Activated naive CD4-positive, alpha-beta T cell treated with anti-CD3 and anti-CD28 coated beads, Interleukin-2, amount 10 ng/mL, durations not matched to agents 7 days and 5 days (primary cell): ENCODE measurements around the gene SYK.

ENCODE experiments used
- CTCF ChIA-PET: fragments of 350-600 bp; sonication (Branson Sonifier 250); formaldehyde crosslinking; loops from one replicate; lab custom pipeline; 2021; ENCODE audit warnings: antibody characterized with exemption; lab: Charles Lee
- DNase-seq: peaks from one replicate; pipeline ENCODE4 v3.0.0-alpha.2; 2020
- H3K27ac Mint-ChIP-seq: one replicate; pipeline ENCODE4 v1.8.0; 2021; ENCODE audit warnings: mild to moderate bottlenecking, moderate library complexity, mixed read lengths
- H3K27me3 Mint-ChIP-seq: one replicate; pipeline ENCODE4 v1.8.0; 2021; ENCODE audit warnings: mild to moderate bottlenecking, mixed read lengths
- H3K36me3 Mint-ChIP-seq: one replicate; pipeline ENCODE4 v1.8.0; 2021; ENCODE audit warnings: mixed read lengths
- H3K4me1 Mint-ChIP-seq: one replicate; pipeline ENCODE4 v1.8.0; 2021; ENCODE audit warnings: mixed read lengths
- H3K4me3 Mint-ChIP-seq: one replicate; pipeline ENCODE4 v1.8.0; 2021; ENCODE audit warnings: mild to moderate bottlenecking, moderate library complexity, mixed read lengths
- H3K9me3 Mint-ChIP-seq: one replicate; pipeline ENCODE4 v1.8.0; 2021; ENCODE audit warnings: mixed read lengths

The SYK gene

DNA sequence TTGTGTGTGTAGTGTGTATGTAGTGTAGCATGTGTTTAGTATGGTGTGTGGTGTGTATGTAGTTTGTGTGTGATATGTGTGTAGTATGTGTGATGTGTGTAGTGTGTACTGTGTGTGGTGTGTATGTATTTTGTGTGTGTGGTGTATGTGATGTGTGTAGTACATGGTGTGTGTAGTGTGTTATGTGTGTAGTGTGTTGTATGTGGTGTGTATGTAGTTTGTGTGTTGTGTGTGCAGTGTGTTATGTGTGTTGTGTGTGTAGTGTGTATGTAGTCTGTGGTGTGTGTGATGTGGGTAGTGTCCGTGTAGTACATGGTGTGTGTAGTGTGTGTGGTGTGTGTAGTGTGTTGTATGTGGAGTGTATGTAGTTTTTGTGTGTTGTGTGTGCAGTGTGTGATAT, 40.0 kb downstream of the SYK start:
- Mint-ChIP-seq H3K4me1 (no peaks in the 10 kb centered on the region), H3K36me3 (no peaks in the 10 kb centered on the region), H3K9me3 (no peaks in the 10 kb centered on the region), H3K4me3 (no peak overlapping the region), H3K27ac (no peak overlapping the region), H3K27me3 (peaks cover 10% of the 10 kb centered on the region)
- DNase-seq, result no peak
- CTCF ChIA-PET, result no interaction called here

DNA sequence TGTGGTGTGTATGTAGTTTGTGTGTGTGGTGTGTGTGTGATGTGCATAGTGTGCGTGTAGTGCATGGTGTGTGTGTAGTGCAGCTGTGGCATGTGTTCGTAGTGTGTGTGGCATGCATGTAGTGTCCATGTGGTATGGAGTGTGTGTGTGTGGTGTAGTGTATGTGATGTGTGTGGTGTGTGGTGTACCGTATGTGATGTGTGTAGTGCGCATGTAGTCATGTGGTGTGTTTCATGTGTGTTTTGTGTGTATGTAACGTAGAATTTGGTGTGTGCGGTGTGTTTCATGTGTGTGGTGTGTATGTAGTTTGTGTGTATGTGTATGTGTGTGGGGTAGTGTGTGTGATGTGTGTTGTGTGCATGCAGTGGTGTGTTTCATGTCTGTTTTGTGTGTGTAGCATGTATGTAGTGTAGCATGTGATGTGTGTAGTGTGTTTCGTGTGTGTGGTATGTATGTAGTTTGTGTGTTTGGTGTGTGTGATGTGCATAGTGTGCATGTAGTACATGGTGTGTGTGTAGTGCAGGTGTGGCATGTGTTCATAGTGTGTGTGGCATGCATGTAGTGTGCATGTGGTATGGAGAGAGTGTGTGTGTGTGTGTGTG, 40.7 kb downstream of the SYK start:
- Mint-ChIP-seq H3K27me3 (peaks cover 10% of the 10 kb centered on the region), H3K4me1 (no peaks in the 10 kb centered on the region), H3K27ac (no peak overlapping the region), H3K4me3 (no peak overlapping the region), H3K9me3 (no peaks in the 10 kb centered on the region), H3K36me3 (no peaks in the 10 kb centered on the region)
- CTCF ChIA-PET, result no interaction called here
- DNase-seq, result no peak

DNA sequence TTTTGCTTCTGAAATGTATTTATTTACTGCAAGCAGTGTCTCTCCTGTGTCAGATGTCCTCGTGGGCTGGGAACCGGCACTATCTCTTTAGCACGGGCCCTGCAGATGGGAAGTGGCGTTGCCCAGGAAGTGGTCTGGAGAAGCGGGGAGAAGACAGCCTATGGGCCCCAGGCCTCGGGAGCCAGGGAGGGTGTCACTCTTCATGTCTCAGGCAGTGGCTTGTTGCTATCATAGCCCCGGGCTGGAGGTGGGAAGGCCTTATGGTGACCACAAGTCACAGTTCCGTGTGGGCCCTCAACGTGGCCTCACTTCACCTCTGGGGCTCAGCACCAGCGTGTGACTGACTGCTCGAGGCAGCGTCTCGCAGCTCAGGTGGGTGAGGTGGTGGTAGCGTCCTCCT, 41.4 kb downstream of the SYK start:
- CTCF ChIA-PET, result no interaction called here
- Mint-ChIP-seq H3K4me1 (no peaks in the 10 kb centered on the region), H3K4me3 (no peak overlapping the region), H3K36me3 (no peaks in the 10 kb centered on the region), H3K27me3 (peaks cover 10% of the 10 kb centered on the region), H3K27ac (no peak overlapping the region), H3K9me3 (no peaks in the 10 kb centered on the region)
- DNase-seq, result no peak

DNA sequence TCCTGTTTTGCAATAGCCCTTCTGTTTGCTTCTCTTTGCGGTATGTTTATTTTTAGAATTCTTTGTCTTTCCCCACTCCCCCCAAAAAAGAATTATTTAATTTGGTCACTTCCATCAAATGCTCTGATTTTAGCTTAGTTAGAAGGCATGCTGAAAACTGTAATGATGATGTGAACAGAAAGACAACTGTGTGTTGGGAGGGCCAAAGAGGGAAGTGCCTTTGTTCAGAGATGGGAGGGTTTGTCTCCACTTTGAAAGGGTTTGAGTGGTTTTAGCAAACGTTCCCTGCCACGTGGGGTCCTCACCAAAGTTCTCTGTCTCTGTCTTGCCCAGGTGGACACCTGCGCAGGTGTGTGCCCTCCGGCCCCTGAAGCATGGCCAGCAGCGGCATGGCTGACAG, 41.9 kb downstream of the SYK start:
- CTCF ChIA-PET, result no interaction called here
- H3K27me3 Mint-ChIP-seq, result peaks cover 10% of the 10 kb centered on the region
- H3K27ac Mint-ChIP-seq, result no peak overlapping the region
- H3K4me3 Mint-ChIP-seq, result no peak overlapping the region
- no peak for DNase-seq
- no peaks in the 10 kb centered on the region for H3K9me3 Mint-ChIP-seq
- H3K36me3 Mint-ChIP-seq, result no peaks in the 10 kb centered on the region
- H3K4me1 Mint-ChIP-seq, result no peaks in the 10 kb centered on the region

DNA sequence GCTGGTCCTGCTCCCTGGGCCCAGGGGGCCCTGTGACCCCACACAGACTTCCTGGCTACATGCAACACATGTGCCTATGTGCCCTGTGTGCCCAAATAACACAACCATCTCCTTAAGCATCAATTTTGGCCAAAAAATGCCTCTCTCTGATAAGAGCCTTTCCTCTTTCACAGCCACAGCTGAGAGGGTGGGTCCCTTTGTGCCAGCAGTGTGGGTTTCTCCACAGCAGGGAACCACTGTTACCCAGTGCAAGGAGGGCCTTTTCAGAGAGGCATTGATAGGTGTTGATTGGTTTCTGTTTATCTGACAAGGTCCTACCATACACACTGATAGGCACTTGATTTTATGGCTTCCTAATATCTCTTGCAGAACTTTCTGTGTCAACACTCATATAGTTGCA, 42.7 kb downstream of the SYK start:
- CTCF ChIA-PET, result no interaction called here
- no peaks in the 10 kb centered on the region for H3K9me3 Mint-ChIP-seq
- H3K27me3 Mint-ChIP-seq, result peaks cover 3% of the 10 kb centered on the region
- no peak overlapping the region for H3K27ac Mint-ChIP-seq
- no peak for DNase-seq
- no peak overlapping the region for H3K4me3 Mint-ChIP-seq
- H3K36me3 Mint-ChIP-seq, result no peaks in the 10 kb centered on the region
- no peaks in the 10 kb centered on the region for H3K4me1 Mint-ChIP-seq

DNA sequence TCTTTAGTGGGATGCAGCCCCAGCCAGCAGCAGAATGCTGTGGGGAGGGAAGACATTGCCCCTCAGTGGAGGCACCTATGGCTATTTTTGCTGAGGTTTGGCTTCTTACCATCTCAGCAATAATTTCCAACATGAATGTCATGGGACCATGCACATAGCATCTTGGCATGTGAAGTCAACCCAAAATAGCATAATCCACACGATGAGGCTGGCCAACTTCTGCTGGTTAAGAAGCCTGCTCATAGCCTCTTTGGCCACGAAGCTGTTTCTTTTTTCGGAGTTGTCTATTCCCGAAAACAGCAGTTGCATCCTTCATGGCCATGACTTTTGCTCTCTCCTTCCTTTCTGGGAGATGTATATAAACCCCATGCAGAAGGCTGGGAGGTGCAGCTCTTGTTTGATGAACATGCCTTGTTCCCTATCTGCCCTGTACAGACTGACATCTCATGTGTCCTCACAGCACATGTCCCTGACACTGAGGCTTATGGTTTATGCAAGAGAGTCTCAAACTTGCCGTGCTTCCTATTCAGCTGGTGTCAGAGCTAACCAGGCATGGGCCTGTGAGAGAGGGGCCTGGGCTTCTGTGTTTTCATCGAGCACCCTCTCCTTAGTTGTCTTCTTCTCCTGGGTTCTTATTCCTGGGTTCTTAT, 45.3 kb downstream of the SYK start:
- no peaks in the 10 kb centered on the region for H3K36me3 Mint-ChIP-seq
- no peak overlapping the region for H3K27ac Mint-ChIP-seq
- DNase-seq, result no peak
- no peaks in the 10 kb centered on the region for H3K9me3 Mint-ChIP-seq
- no peaks in the 10 kb centered on the region for H3K27me3 Mint-ChIP-seq
- CTCF ChIA-PET, result no interaction called here
- H3K4me1 Mint-ChIP-seq, result no peaks in the 10 kb centered on the region
- H3K4me3 Mint-ChIP-seq, result no peak overlapping the region

- Mint-ChIP-seq H3K27ac (no peak overlapping the region), H3K36me3 (no peaks in the 10 kb centered on the region), H3K4me3 (no peak overlapping the region), H3K4me1 (no peaks in the 10 kb centered on the region), H3K27me3 (no peaks in the 10 kb centered on the region), H3K9me3 (no peaks in the 10 kb centered on the region)
- CTCF ChIA-PET, result no interaction called here
- no peak for DNase-seq
Observed at GRCh38 chr9:90847971-90848370, 46.4 kb downstream of the SYK start.

DNA sequence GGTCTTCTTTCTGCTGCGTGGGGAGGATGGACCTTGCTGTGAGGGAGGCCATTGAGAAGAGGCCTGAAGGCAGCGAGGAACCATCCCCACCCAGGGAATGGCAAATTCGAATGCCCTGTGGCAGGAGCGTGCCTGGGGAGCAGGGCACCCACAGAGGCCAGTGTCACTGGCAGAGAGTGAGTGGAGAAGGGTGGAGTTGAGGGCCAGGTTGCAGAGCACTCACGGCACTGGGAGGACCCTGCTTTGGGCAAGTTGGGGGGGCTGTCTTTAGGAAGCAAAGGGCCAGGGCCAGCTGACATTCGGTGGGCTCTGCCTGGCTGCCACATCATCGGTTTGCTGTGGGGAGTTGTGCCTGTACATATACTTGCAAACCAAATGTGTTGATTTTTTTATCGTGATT, 47.2 kb downstream of the SYK start:
- CTCF ChIA-PET, result no interaction called here
- H3K9me3 Mint-ChIP-seq, result no peaks in the 10 kb centered on the region

DNA sequence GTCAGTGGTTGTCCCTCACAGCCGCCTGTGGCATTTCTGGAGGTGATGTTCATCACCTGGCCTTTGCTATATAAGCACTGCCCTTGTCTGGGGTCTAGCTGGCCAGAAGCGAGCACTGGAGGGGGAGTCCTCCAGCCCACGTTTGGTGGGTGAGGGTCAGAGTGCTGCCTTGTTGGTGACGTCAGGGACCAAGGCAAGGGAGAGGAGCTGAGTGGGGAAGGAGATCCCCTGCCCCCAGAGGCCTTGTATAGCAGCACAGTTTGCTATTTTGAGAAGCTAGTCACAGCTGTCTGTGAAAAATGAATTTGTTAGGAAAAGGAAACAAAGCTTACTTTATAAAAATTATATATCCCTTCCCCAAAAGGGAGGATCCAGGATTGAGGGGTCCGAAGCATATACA, 49.8 kb downstream of the SYK start:
- no peak for DNase-seq
- H3K9me3 Mint-ChIP-seq, result no peaks in the 10 kb centered on the region
- peaks cover 5% of the 10 kb centered on the region for H3K27me3 Mint-ChIP-seq
- no peak overlapping the region for H3K27ac Mint-ChIP-seq
- H3K4me3 Mint-ChIP-seq, result no peak overlapping the region
- H3K36me3 Mint-ChIP-seq, result no peaks in the 10 kb centered on the region
- CTCF ChIA-PET, result no interaction called here
- H3K4me1 Mint-ChIP-seq, result no peaks in the 10 kb centered on the region

More for the DNA sequence above, 47.2 kb downstream of the SYK start:
- Mint-ChIP-seq H3K27me3 (peaks cover 1% of the 10 kb centered on the region), H3K4me1 (no peaks in the 10 kb centered on the region), H3K4me3 (no peak overlapping the region), H3K36me3 (no peaks in the 10 kb centered on the region), H3K27ac (no peak overlapping the region)
- no peak for DNase-seq

DNA sequence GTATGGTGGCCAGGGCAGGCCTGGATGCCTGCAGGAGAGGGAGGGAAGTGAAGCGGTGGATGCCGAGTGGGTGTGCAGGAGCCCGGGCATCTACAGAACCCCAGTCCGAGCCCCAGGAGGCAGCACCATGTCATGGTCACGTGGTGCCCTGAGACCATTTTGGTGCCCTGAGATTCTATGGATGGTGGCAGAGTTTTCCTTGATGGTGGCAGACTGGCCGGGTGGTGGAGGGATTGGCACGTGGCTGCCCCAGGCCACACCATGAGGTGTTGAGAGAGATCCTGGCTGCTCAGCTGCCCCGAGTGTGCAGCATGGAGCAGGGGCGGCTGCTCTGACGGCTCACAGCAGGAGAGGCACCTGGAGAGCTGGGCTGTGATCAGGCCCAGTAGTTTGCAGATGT, 52.3 kb downstream of the SYK start:
- Mint-ChIP-seq H3K36me3 (no peaks in the 10 kb centered on the region), H3K4me1 (peaks cover 4% of the 10 kb centered on the region), H3K4me3 (no peak overlapping the region), H3K27me3 (peaks cover 17% of the 10 kb centered on the region), H3K9me3 (no peaks in the 10 kb centered on the region), H3K27ac (no peak overlapping the region)
- CTCF ChIA-PET, result no interaction called here
- no peak for DNase-seq

GRCh38 chr9:90854637-90855175, 53.1 kb downstream of the SYK start:
- CTCF ChIA-PET, result no interaction called here
- Mint-ChIP-seq H3K9me3 (no peaks in the 10 kb centered on the region), H3K27ac (no peak overlapping the region), H3K4me1 (peaks cover 6% of the 10 kb centered on the region), H3K4me3 (no peak overlapping the region), H3K27me3 (peaks cover 17% of the 10 kb centered on the region), H3K36me3 (no peaks in the 10 kb centered on the region)
- DNase-seq, result no peak

DNA sequence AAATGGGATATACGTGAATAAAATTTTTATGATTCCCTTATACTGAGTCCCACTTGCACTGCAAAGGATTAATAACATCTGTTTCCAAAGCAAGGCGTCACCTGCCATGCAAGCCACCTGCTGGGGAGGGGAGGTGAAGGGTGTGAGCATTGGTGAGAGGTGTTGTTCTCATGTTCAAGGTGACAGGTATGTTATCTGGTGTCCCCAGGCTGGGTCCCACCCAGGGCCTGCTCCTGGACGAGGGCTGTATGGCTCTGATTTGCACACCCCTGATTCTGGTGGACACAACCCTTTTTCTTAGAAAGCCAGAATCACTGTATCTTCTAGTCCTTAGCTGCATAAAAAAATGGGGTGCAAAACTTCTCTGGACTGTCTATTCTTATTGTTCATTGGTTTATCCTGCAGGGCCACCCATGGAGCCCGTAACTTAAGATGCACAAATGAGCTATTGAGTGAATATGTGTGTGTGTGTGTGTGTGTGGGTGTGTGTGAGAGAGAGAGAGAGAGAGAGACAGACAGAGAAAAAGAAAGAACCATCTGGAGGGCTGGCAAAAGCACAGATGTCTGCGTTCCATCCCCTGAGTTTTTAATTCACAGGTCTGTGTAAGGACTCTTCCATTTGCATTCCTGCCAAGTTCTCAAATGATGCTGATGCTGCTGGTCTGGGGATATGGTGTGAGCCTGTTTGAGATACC, 53.7 kb downstream of the SYK start:
- DNase-seq, result no peak
- Mint-ChIP-seq H3K4me1 (peaks cover 6% of the 10 kb centered on the region), H3K27me3 (peaks cover 17% of the 10 kb centered on the region), H3K9me3 (no peaks in the 10 kb centered on the region), H3K27ac (no peak overlapping the region), H3K36me3 (no peaks in the 10 kb centered on the region), H3K4me3 (no peak overlapping the region)
- CTCF ChIA-PET, result no interaction called here

- no peak overlapping the region for H3K4me3 Mint-ChIP-seq
- CTCF ChIA-PET, result no interaction called here
- peaks cover 17% of the 10 kb centered on the region for H3K27me3 Mint-ChIP-seq
- H3K9me3 Mint-ChIP-seq, result no peaks in the 10 kb centered on the region
- H3K36me3 Mint-ChIP-seq, result no peaks in the 10 kb centered on the region
- no peak overlapping the region for H3K27ac Mint-ChIP-seq
- DNase-seq, result no peak
- H3K4me1 Mint-ChIP-seq, result peaks cover 6% of the 10 kb centered on the region
Observed at GRCh38 chr9:90857091-90857490, 55.5 kb downstream of the SYK start.

GRCh38 chr9:90857855-90858254, 56.2 kb downstream of the SYK start:
- H3K27ac Mint-ChIP-seq, result no peak overlapping the region
- DNase-seq, result no peak
- H3K27me3 Mint-ChIP-seq, result peaks cover 17% of the 10 kb centered on the region
- peaks cover 6% of the 10 kb centered on the region for H3K4me1 Mint-ChIP-seq
- H3K36me3 Mint-ChIP-seq, result no peaks in the 10 kb centered on the region
- no peak overlapping the region for H3K4me3 Mint-ChIP-seq
- CTCF ChIA-PET, result no interaction called here
- H3K9me3 Mint-ChIP-seq, result no peaks in the 10 kb centered on the region

- H3K9me3 Mint-ChIP-seq, result no peaks in the 10 kb centered on the region
- no peaks in the 10 kb centered on the region for H3K36me3 Mint-ChIP-seq
- no peak for DNase-seq
- no peak overlapping the region for H3K4me3 Mint-ChIP-seq
- H3K27me3 Mint-ChIP-seq, result peaks cover 17% of the 10 kb centered on the region
- CTCF ChIA-PET, result no interaction called here
- no peak overlapping the region for H3K27ac Mint-ChIP-seq
- H3K4me1 Mint-ChIP-seq, result peaks cover 6% of the 10 kb centered on the region
Observed at GRCh38 chr9:90858457-90858901, 56.9 kb downstream of the SYK start.
